Neural cell (in vitro differentiated cells): ENCODE measurements around the gene UBE2H. TPM values are rescaled to one million over a fixed set of nuclear protein-coding genes. Genes with fewer than 3 reads are reported as not detected.

Experiments used
- H2AFZ ChIP-seq: fragments of 200-600, 300-800 bp; sonication (generic), shearing (Covaris generic); 2 replicates; pipeline ENCODE4 v1.6.0; 2014; ENCODE audit warnings: low read depth, mild to moderate bottlenecking, antibody characterized with exemption, low read length, moderate library complexity
- H3F3A ChIP-seq: fragments of 200-600 bp; shearing (Covaris generic); 2 replicates; pipeline ENCODE4 v1.6.1; 2016; ENCODE audit warnings: mild to moderate bottlenecking, moderate library complexity, mixed read lengths, antibody characterized with exemption, low read length; ENCODE audit not compliant: insufficient read depth, poor library complexity, severe bottlenecking
- H3K27ac ChIP-seq: fragments of 200-600, 300-800 bp; sonication (generic), shearing (Covaris generic); 2 replicates; pipeline ENCODE4 v1.5.1; 2014; ENCODE audit warnings: mild to moderate bottlenecking, low read length, moderate library complexity
- H3K27me3 ChIP-seq: fragments of 300-800, 200-600 bp; sonication (generic), shearing (Covaris generic); 2 replicates; pipeline ENCODE4 v1.6.0; 2014; ENCODE audit warnings: mild to moderate bottlenecking, low read depth, low read length, moderate library complexity; ENCODE audit not compliant: insufficient read depth
- H3K36me3 ChIP-seq: fragments of 300-800, 200-600 bp; sonication (generic), shearing (Covaris generic); 2 replicates; pipeline ENCODE4 v1.5.1; 2014; ENCODE audit warnings: mild to moderate bottlenecking, antibody characterized with exemption, low read length, moderate library complexity; ENCODE audit not compliant: insufficient read depth
- H3K4me2 ChIP-seq: fragments of 300-800, 200-600 bp; sonication (generic), shearing (Covaris generic); 2 replicates; pipeline ENCODE4 v1.6.0; 2014; ENCODE audit warnings: mild to moderate bottlenecking, low read length
- H3K4me3 ChIP-seq: fragments of 300-800, 200-600 bp; sonication (generic), shearing (Covaris generic); 2 replicates; pipeline ENCODE4 v1.5.1; 2014; ENCODE audit warnings: mild to moderate bottlenecking, low read length, moderate library complexity
- H3K79me2 ChIP-seq: fragments of 200-600 bp; shearing (Covaris generic); replicated peaks from 2 replicates; pipeline ENCODE4 v1.6.0; 2014; ENCODE audit warnings: mild to moderate bottlenecking, low read length, moderate library complexity; ENCODE audit not compliant: insufficient read depth
- H3K9ac ChIP-seq: fragments of 300-800, 200-600 bp; sonication (generic), shearing (Covaris generic); 2 replicates; pipeline ENCODE4 v1.6.1; 2016; ENCODE audit warnings: mild to moderate bottlenecking, low read length, mixed read lengths
- H3K9me2 ChIP-seq: fragments of 200-600 bp; shearing (Covaris generic); 2 replicates; pipeline ENCODE4 v1.6.1; 2016; ENCODE audit warnings: mild to moderate bottlenecking, low read length, mixed read lengths; ENCODE audit not compliant: insufficient read depth
- H3K9me3 ChIP-seq: fragments of 200-600, 300-800 bp; sonication (generic), shearing (Covaris generic); 2 replicates; pipeline ENCODE4 v1.6.1; 2016; ENCODE audit warnings: mild to moderate bottlenecking, mixed run types, low read length, moderate library complexity, mixed read lengths
- H4K20me1 ChIP-seq: fragments of 200-600 bp; shearing (Covaris generic); 2 replicates; pipeline ENCODE4 v1.6.1; 2016; ENCODE audit warnings: mild to moderate bottlenecking, mixed run types; ENCODE audit not compliant: insufficient read depth
- CTCF ChIP-seq: fragments of 450-650 bp; IDR thresholded peaks from 2 replicates; pipeline ENCODE4 v1.5.1; 2014; ENCODE audit warnings: antibody characterized with exemption, mild to moderate bottlenecking, moderate library complexity; ENCODE audit not compliant: poor library complexity, severe bottlenecking
- EP300 ChIP-seq: fragments of 450-650 bp; conservative IDR thresholded peaks from 2 replicates; pipeline ENCODE4 v1.6.1; 2014; ENCODE audit warnings: antibody characterized with exemption, mild to moderate bottlenecking, moderate library complexity; ENCODE audit not compliant: poor library complexity, severe bottlenecking
- EZH2 ChIP-seq: fragments of 200-600, 300-800 bp; shearing (Covaris generic), sonication (generic); IDR thresholded peaks from 2 replicates; pipeline ENCODE4 v1.6.1; 2014; ENCODE audit warnings: antibody characterized with exemption, low read length, borderline replicate concordance, mild to moderate bottlenecking; ENCODE audit not compliant: insufficient read depth, poor library complexity, severe bottlenecking
- MXI1 ChIP-seq: fragments of 450-650 bp; conservative IDR thresholded peaks from 2 replicates; pipeline ENCODE4 v1.6.1; 2014; ENCODE audit warnings: antibody characterized with exemption, mild to moderate bottlenecking; ENCODE audit not compliant: poor library complexity, severe bottlenecking
- POLR2AphosphoS5 ChIP-seq: IDR thresholded peaks from 2 replicates; pipeline ENCODE4 v1.6.1; 2012
- RAD21 ChIP-seq: fragments of 450-650 bp; conservative IDR thresholded peaks from 2 replicates; pipeline ENCODE4 v1.6.1; 2014; ENCODE audit warnings: antibody characterized with exemption, mild to moderate bottlenecking, moderate library complexity
- REST ChIP-seq: IDR thresholded peaks from 2 replicates; pipeline ENCODE4 v1.6.1; 2012; ENCODE audit warnings: borderline replicate concordance
- SMC3 ChIP-seq: fragments of 450-650 bp; conservative IDR thresholded peaks from 2 replicates; pipeline ENCODE4 v1.6.1; 2014; ENCODE audit warnings: antibody characterized with exemption, mild to moderate bottlenecking, moderate library complexity; ENCODE audit not compliant: poor library complexity
- TAF1 ChIP-seq: IDR thresholded peaks from 2 replicates; pipeline ENCODE4 v1.6.1; 2012; ENCODE audit warnings: low read depth
- polyA plus RNA-seq: library from polyadenylated mRNA; depleted of rRNA; stranded (reverse); fragments of >200 nt; gene quantifications from 2 replicates; pipeline ENCODE4 v1.2.3, GENCODE V29; 2014

The UBE2H gene
- polyA plus RNA-seq, 1 donor from 2014 or later, result 96.1 TPM

- no peaks in the 10 kb centered on the region for H3K9me3 ChIP-seq
- H3K4me2 ChIP-seq, result no peak overlapping the region
- H3K9me2 ChIP-seq, result no peaks in the 10 kb centered on the region
- TF ChIP-seq REST, result no peak
- TF ChIP-seq EZH2, result no peak
- no peak for TF ChIP-seq TAF1
- TF ChIP-seq RAD21, result no peak
- no peak for TF ChIP-seq EP300
- TF ChIP-seq MXI1, result no peak
- TF ChIP-seq CTCF, result no peak
- no peak for TF ChIP-seq SMC3
- TF ChIP-seq POLR2AphosphoS5, result no peak
- H3K36me3 ChIP-seq, result no peaks in the 10 kb centered on the region
- no peaks in the 10 kb centered on the region for H3K27me3 ChIP-seq
- H2AFZ ChIP-seq, result no peak overlapping the region
- H3K27ac ChIP-seq, result no peak overlapping the region
- peaks cover 23% of the 10 kb centered on the region for H3K79me2 ChIP-seq
- H3F3A ChIP-seq, result no peaks in the 10 kb centered on the region
- no peak overlapping the region for H3K9ac ChIP-seq
- H3K4me3 ChIP-seq, result no peak overlapping the region
- no peaks in the 10 kb centered on the region for H4K20me1 ChIP-seq
These were observed 69.6 kb downstream of the UBE2H start for GRCh38 chr7:129883151-129883550.

- Histone ChIP-seq H2AFZ (no peak overlapping the region), H3K27me3 (no peaks in the 10 kb centered on the region), H3K4me3 (no peak overlapping the region), H3F3A (no peaks in the 10 kb centered on the region), H3K9me2 (no peaks in the 10 kb centered on the region), H3K9me3 (no peaks in the 10 kb centered on the region), H4K20me1 (no peaks in the 10 kb centered on the region), H3K4me2 (no peak overlapping the region), H3K79me2 (peaks cover 23% of the 10 kb centered on the region), H3K27ac (no peak overlapping the region), H3K9ac (no peak overlapping the region), H3K36me3 (peaks cover 5% of the 10 kb centered on the region)
- no peak for TF ChIP-seq MXI1
- no peak for TF ChIP-seq POLR2AphosphoS5
- TF ChIP-seq TAF1, result no peak
- TF ChIP-seq REST, result no peak
- no peak for TF ChIP-seq EP300
- TF ChIP-seq EZH2, result no peak
- no peak for TF ChIP-seq RAD21
These were observed 70.2 kb downstream of the UBE2H start for GRCh38 chr7:129882531-129882930.
